Mesenchymal stem cell (in vitro differentiated cells and primary cell): Measurements from ENCODE around the gene AKT1S1.
A peak's percentile ranks its signal among the peaks of the same experiment; 100 is the strongest.

ENCODE experiments used
- DNase-seq: peaks from one replicate; pipeline ENCODE4 v3.0.0-alpha.2; 2013
- H2AFZ ChIP-seq: one replicate; pipeline ENCODE4 v1.6.1; 2013; ENCODE audit warnings: low read depth, mild to moderate bottlenecking, control low read depth, inconsistent platforms, low read length, moderate library complexity
- H2AK5ac ChIP-seq: 2 replicates; pipeline ENCODE4 v1.6.1; 2013; ENCODE audit warnings: low read length, moderate library complexity, mild to moderate bottlenecking, inconsistent platforms; ENCODE audit not compliant: severe bottlenecking
- H2BK120ac ChIP-seq: one replicate; pipeline ENCODE4 v1.6.1; 2013; ENCODE audit warnings: low read depth, mild to moderate bottlenecking, inconsistent platforms, low read length, moderate library complexity
- H2BK12ac ChIP-seq, 2 experiments: one replicate each; pipeline ENCODE4 v1.6.1; 2013; ENCODE audit warnings: inconsistent platforms in 2 of 2, low read length in 2 of 2, mild to moderate bottlenecking in 2 of 2, moderate library complexity in 2 of 2, control low read depth in 1 of 2
- H2BK15ac ChIP-seq: one replicate; pipeline ENCODE4 v1.6.1; 2013; ENCODE audit warnings: mild to moderate bottlenecking, low read depth, inconsistent platforms; ENCODE audit not compliant: poor library complexity, severe bottlenecking
- H2BK5ac ChIP-seq: 2 replicates; pipeline ENCODE4 v1.6.1; 2013; ENCODE audit warnings: low read depth, mild to moderate bottlenecking, low read length, control low read depth, inconsistent platforms; ENCODE audit not compliant: poor library complexity, severe bottlenecking
- H3K14ac ChIP-seq, 2 experiments: one replicate each; pipeline ENCODE4 v1.6.1; 2013; ENCODE audit warnings: inconsistent platforms in 2 of 2, low read length in 2 of 2, control low read depth in 1 of 2, mild to moderate bottlenecking in 1 of 2, moderate library complexity in 1 of 2
- H3K18ac ChIP-seq, 2 experiments: one replicate each; pipeline ENCODE4 v1.6.1; 2013; ENCODE audit warnings: inconsistent platforms in 2 of 2, low read length in 2 of 2, control low read depth in 1 of 2, low read depth in 1 of 2, mild to moderate bottlenecking in 1 of 2
- H3K23ac ChIP-seq, 2 experiments: one replicate each; pipeline ENCODE4 v1.6.1; 2013; ENCODE audit warnings: inconsistent platforms in 2 of 2, low read length in 2 of 2, mild to moderate bottlenecking in 2 of 2, moderate library complexity in 2 of 2, control low read depth in 1 of 2
- H3K27ac ChIP-seq: 2 replicates; pipeline ENCODE4 v1.5.1; 2013; ENCODE audit warnings: mild to moderate bottlenecking, moderate library complexity, low read length, control low read depth, inconsistent platforms; ENCODE audit not compliant: poor library complexity, severe bottlenecking
- H3K27me3 ChIP-seq, 2 experiments: 2 replicates each; pipeline versions ENCODE4 v1.6.1 to v1.7.0; 2013; ENCODE audit warnings: low read length in 2 of 2, mild to moderate bottlenecking in 2 of 2, moderate library complexity in 2 of 2, control low read depth in 1 of 2, inconsistent platforms in 1 of 2; ENCODE audit not compliant: control insufficient read depth in 1 of 2, insufficient read depth in 1 of 2
- H3K36me3 ChIP-seq, 2 experiments: 2 replicates each; pipeline versions ENCODE4 v1.6.1 to v1.7.0; 2013; ENCODE audit warnings: low read length in 2 of 2, control low read depth in 1 of 2, inconsistent platforms in 1 of 2, low read depth in 1 of 2, mild to moderate bottlenecking in 1 of 2; ENCODE audit not compliant: insufficient read depth in 2 of 2, control insufficient read depth in 1 of 2
- H3K4ac ChIP-seq, 2 experiments: one replicate each; pipeline ENCODE4 v1.6.1; 2013; ENCODE audit warnings: inconsistent platforms in 2 of 2, low read length in 2 of 2, mild to moderate bottlenecking in 2 of 2, moderate library complexity in 2 of 2, control low read depth in 1 of 2, low read depth in 1 of 2
- H3K4me1 ChIP-seq: 2 replicates; pipeline ENCODE4 v1.6.1; 2013; ENCODE audit warnings: low read depth, low read length, control low read depth; ENCODE audit not compliant: control insufficient read depth, insufficient read depth
- H3K4me2 ChIP-seq: 2 replicates; pipeline ENCODE4 v1.6.1; 2013; ENCODE audit warnings: low read length, mild to moderate bottlenecking, inconsistent platforms; ENCODE audit not compliant: poor library complexity, severe bottlenecking
- H3K4me3 ChIP-seq, 2 experiments: 2 replicates each; pipeline versions ENCODE4 v1.5.1 to v1.7.0; 2013; ENCODE audit warnings: low read length in 2 of 2, mild to moderate bottlenecking in 2 of 2, control low read depth in 1 of 2, low read depth in 1 of 2; ENCODE audit not compliant: insufficient read depth in 1 of 2
- H3K79me1 ChIP-seq: replicated peaks from 2 replicates; pipeline ENCODE4 v1.6.1; 2013; ENCODE audit warnings: mild to moderate bottlenecking, control low read depth, low read length, inconsistent platforms; ENCODE audit not compliant: poor library complexity, severe bottlenecking
- H3K9ac ChIP-seq: 2 replicates; pipeline ENCODE4 v1.7.0; 2013; ENCODE audit warnings: mild to moderate bottlenecking, low read length, moderate library complexity
- H3K9me3 ChIP-seq: 2 replicates; pipeline ENCODE4 v1.7.0; 2013; ENCODE audit warnings: mild to moderate bottlenecking, low read length; ENCODE audit not compliant: control insufficient read depth
- H4K8ac ChIP-seq: one replicate; pipeline ENCODE4 v1.6.1; 2013; ENCODE audit warnings: inconsistent platforms, mild to moderate bottlenecking, low read length, moderate library complexity
- H4K91ac ChIP-seq: one replicate; pipeline ENCODE4 v1.6.1; 2013; ENCODE audit warnings: mild to moderate bottlenecking, low read length, inconsistent platforms
- WGBS: methylation state at CpG from one replicate; pipeline ENCODE4 v1.1.7; 2013; ENCODE audit warnings: mixed read lengths; 5-methylcytosine and 5-hydroxymethylcytosine counted together

Gene AKT1S1

GRCh38 chr19:49887037-49887664 lies 10.0 kb upstream of the AKT1S1 start:
- Histone ChIP-seq H2BK120ac (no peak overlapping the region), H2BK15ac (no peak overlapping the region), H2AFZ (no peak overlapping the region), H2AK5ac (no peak overlapping the region), H4K91ac (no peak overlapping the region), H3K4me3 (no peak overlapping the region), H3K27ac (no peak overlapping the region), H2BK12ac (no peak overlapping the region), H3K4ac (no peak overlapping the region), H3K23ac (no peak overlapping the region), H2BK5ac (no peak overlapping the region), H3K79me1 (peaks cover 19% of the 10 kb centered on the region), H3K4me2 (no peak overlapping the region), H3K4me1 (peaks cover 17% of the 10 kb centered on the region), H3K18ac (no peak overlapping the region), H4K8ac (no peak overlapping the region), H3K9ac (no peak overlapping the region), H3K9me3 (peaks cover 3% of the 10 kb centered on the region), H3K36me3 (peaks cover 46 to 69% of the 10 kb centered on the region in 2 experiments), H3K27me3 (peaks cover 0 to 2% of the 10 kb centered on the region in 2 experiments), H3K14ac (no peak overlapping the region)
- no peak for DNase-seq
- 94% methylated on average over 23 of the region's 23 CpGs for WGBS

GRCh38 chr19:49884760-49885159 lies 7.6 kb upstream of the AKT1S1 start:
- H3K4ac ChIP-seq = no peak overlapping the region
- DNase-seq = no peak
- H2BK120ac ChIP-seq = no peak overlapping the region
- no peak overlapping the region for H3K23ac ChIP-seq
- H2BK12ac ChIP-seq = no peak overlapping the region
- H3K14ac ChIP-seq = no peak overlapping the region
- no peak overlapping the region for H2BK5ac ChIP-seq
- no peaks in the 10 kb centered on the region for H3K27me3 ChIP-seq
- H2BK15ac ChIP-seq = no peak overlapping the region
- H3K18ac ChIP-seq = no peak overlapping the region
- no peak overlapping the region for H3K4me2 ChIP-seq
- WGBS = 94% methylated on average over 3 of the region's 3 CpGs
- H3K9me3 ChIP-seq = peaks cover 3% of the 10 kb centered on the region
- no peak overlapping the region for H2AFZ ChIP-seq
- no peak overlapping the region for H4K91ac ChIP-seq
- no peak overlapping the region for H3K9ac ChIP-seq
- peaks cover 39% of the 10 kb centered on the region for H3K79me1 ChIP-seq
- H3K27ac ChIP-seq = no peak overlapping the region
- no peak overlapping the region for H2AK5ac ChIP-seq
- H3K36me3 ChIP-seq = peaks cover 69 to 87% of the 10 kb centered on the region in 2 experiments
- H3K4me1 ChIP-seq = peaks cover 8% of the 10 kb centered on the region
- H3K4me3 ChIP-seq = no peak overlapping the region
- H4K8ac ChIP-seq = no peak overlapping the region

- H3K9me3 ChIP-seq = peaks cover 3% of the 10 kb centered on the region
- peaks cover 76 to 86% of the 10 kb centered on the region in 2 experiments for H3K36me3 ChIP-seq
- no peak overlapping the region for H2BK15ac ChIP-seq
- H3K79me1 ChIP-seq = peaks cover 40% of the 10 kb centered on the region
- no peak overlapping the region for H3K18ac ChIP-seq
- DNase-seq = no peak
- H3K9ac ChIP-seq = no peak overlapping the region
- no peak overlapping the region for H2AFZ ChIP-seq
- no peak overlapping the region for H2BK12ac ChIP-seq
- no peak overlapping the region for H3K4me3 ChIP-seq
- no peak overlapping the region for H3K4me2 ChIP-seq
- no peak overlapping the region for H3K4ac ChIP-seq
- no peak overlapping the region for H3K27ac ChIP-seq
- H4K91ac ChIP-seq = peak overlapping the region; percentile 23
- no peak overlapping the region for H4K8ac ChIP-seq
- H2AK5ac ChIP-seq = no peak overlapping the region
- no peak overlapping the region for H2BK120ac ChIP-seq
- no peak overlapping the region for H2BK5ac ChIP-seq
- H3K27me3 ChIP-seq = no peaks in the 10 kb centered on the region
- H3K4me1 ChIP-seq = peaks cover 12% of the 10 kb centered on the region
- H3K23ac ChIP-seq = no peak overlapping the region
- 97% methylated on average over 18 of the region's 18 CpGs for WGBS
- no peak overlapping the region for H3K14ac ChIP-seq
Measured at GRCh38 chr19:49884109-49884508, 7.0 kb upstream of the AKT1S1 start.

GRCh38 chr19:49883094-49883493 lies 5.9 kb upstream of the AKT1S1 start:
- Histone ChIP-seq H3K4me3 (no peak overlapping the region), H2BK15ac (no peak overlapping the region), H3K9me3 (peaks cover 3% of the 10 kb centered on the region), H3K79me1 (peaks cover 48% of the 10 kb centered on the region), H3K4me2 (no peak overlapping the region), H3K23ac (no peak overlapping the region), H3K36me3 (peaks cover 77 to 78% of the 10 kb centered on the region in 2 experiments), H3K27me3 (no peaks in the 10 kb centered on the region), H3K18ac (no peak overlapping the region), H3K4me1 (peaks cover 20% of the 10 kb centered on the region), H3K9ac (no peak overlapping the region), H3K4ac (no peak overlapping the region), H2AFZ (no peak overlapping the region), H4K8ac (no peak overlapping the region), H2BK12ac (no peak overlapping the region), H2BK120ac (no peak overlapping the region), H2BK5ac (no peak overlapping the region), H4K91ac (no peak overlapping the region), H2AK5ac (no peak overlapping the region), H3K14ac (no peak overlapping the region), H3K27ac (no peak overlapping the region)
- DNase-seq = no peak
- WGBS = 96% methylated on average over 5 of the region's 5 CpGs
